DND-41 (cell line): ENCODE measurements around the gene ECHS1.

Source experiments
- EZH2 ChIP-seq: IDR thresholded peaks from 3 replicates; pipeline ENCODE4 v1.6.1; 2012; ENCODE audit warnings: borderline replicate concordance, low read depth, mild to moderate bottlenecking, moderate library complexity, low read length, inconsistent platforms; ENCODE audit not compliant: severe bottlenecking
- TF ChIP-seq, protein P1 (sequence below): IDR thresholded peaks from 2 replicates; pipeline ENCODE4 v1.5.1; 2012; ENCODE audit warnings: borderline replicate concordance, low read length, moderate library complexity, mild to moderate bottlenecking; ENCODE audit not compliant: poor library complexity, severe bottlenecking; ENCODE audit errors: extremely low read depth

DNA sequence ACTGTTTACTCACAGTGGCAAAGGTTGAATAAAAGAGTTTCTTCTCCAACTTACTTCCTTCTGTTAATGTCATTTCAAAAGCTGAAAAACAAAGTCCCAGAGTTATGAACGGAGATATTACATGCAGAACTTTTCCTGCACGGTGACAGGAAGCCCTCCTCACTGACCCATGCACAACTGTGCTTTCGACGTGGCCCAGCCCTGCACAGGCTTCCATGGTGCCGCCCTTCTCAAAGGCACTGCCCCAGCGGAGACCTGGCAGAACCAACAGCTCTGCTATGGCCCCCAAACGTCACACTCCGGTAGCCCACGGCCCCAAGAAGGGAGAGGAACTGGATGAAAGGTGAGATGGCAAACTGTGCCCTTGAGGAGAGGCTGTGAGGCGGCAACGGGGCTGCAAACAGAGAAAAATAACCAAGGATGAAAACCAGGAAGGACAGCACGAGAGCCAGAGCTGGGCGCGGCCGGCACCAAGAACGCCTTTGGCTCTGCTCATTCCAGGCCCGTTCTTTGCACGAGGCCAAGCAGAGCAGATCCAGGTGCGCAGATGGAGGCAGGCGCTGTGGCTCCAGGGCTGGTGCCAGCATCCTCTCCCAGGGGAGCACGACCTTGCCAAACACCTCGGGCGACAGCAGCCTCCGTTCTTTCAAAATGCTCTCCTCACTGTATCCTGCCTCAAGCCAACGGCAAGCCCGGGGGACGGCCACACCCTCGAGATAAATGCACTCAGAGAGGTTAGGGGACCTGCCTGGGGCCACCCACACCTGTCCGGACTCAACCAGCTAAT is 8.3 kb downstream of the ECHS1 start:
- TF ChIP-seq, protein P1, sequence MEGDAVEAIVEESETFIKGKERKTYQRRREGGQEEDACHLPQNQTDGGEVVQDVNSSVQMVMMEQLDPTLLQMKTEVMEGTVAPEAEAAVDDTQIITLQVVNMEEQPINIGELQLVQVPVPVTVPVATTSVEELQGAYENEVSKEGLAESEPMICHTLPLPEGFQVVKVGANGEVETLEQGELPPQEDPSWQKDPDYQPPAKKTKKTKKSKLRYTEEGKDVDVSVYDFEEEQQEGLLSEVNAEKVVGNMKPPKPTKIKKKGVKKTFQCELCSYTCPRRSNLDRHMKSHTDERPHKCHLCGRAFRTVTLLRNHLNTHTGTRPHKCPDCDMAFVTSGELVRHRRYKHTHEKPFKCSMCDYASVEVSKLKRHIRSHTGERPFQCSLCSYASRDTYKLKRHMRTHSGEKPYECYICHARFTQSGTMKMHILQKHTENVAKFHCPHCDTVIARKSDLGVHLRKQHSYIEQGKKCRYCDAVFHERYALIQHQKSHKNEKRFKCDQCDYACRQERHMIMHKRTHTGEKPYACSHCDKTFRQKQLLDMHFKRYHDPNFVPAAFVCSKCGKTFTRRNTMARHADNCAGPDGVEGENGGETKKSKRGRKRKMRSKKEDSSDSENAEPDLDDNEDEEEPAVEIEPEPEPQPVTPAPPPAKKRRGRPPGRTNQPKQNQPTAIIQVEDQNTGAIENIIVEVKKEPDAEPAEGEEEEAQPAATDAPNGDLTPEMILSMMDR = no peak
- TF ChIP-seq EZH2 = no peak
